ENCODE data around the gene HTR1D.

GRCh38 chr1:23149114-23149513 lies 68.2 kb downstream of the HTR1D start:
- TF ChIP-seq CTCF (optimal IDR thresholded peaks at IDR 0.05 in 1 of 3, IDR thresholded peaks at IDR 0.05 in 1 of 3, conservative IDR thresholded peaks at IDR 0.05 in 1 of 3; ENCODE audit: extremely low read depth in 1 of 3, insufficient read depth in 2 of 3, low read length in 3 of 3) (no peak), EZH2 (IDR thresholded peaks at IDR 0.05; ENCODE audit: low read length) (no peak)

Measured in keratinocyte (primary cell).